HL-60 (cell line): Measurements from ENCODE around the gene TLCD1.

Experiments
- DNase-seq, 2 experiments: peaks; one replicate each; pipeline ENCODE4 v3.0.0-alpha.2; 2010 to 2020; ENCODE audit warnings: low read depth in 1 of 2, low spot score in 1 of 2
- H3K27ac ChIP-seq: fragments of 250-450 bp; sonication (Bioruptor Pico); replicated peaks from 2 replicates; pipeline ENCODE4 v1.5.1; 2020; ENCODE audit warnings: mild to moderate bottlenecking, moderate library complexity
- H3K27me3 ChIP-seq: fragments of 250-450 bp; sonication (Bioruptor Pico); 2 replicates; pipeline ENCODE4 v1.5.1; 2021; ENCODE audit warnings: mild to moderate bottlenecking, moderate library complexity; ENCODE audit not compliant: insufficient read depth, poor library complexity, severe bottlenecking
- H3K4me3 ChIP-seq: replicated peaks from 2 replicates; pipeline ENCODE4 v1.5.1; 2011; ENCODE audit warnings: mild to moderate bottlenecking, control low read depth, low read length; ENCODE audit not compliant: insufficient read depth
- CTCF ChIP-seq: IDR thresholded peaks from one replicate; pipeline ENCODE4 v1.5.1; 2011; ENCODE audit warnings: low read length, control low read depth, inconsistent platforms; ENCODE audit not compliant: insufficient read depth
- GABPA ChIP-seq: IDR thresholded peaks from 2 replicates; pipeline ENCODE4 v1.6.1; 2012; ENCODE audit warnings: low read depth
- POLR2AphosphoS5 ChIP-seq: IDR thresholded peaks from 2 replicates; pipeline ENCODE4 v1.6.1; 2012; ENCODE audit warnings: low read depth
- REST ChIP-seq: IDR thresholded peaks from 2 replicates; pipeline ENCODE4 v1.6.1; 2012; ENCODE audit warnings: low read depth; ENCODE audit not compliant: insufficient replicate concordance
- SPI1 ChIP-seq: IDR thresholded peaks from 2 replicates; pipeline ENCODE4 v1.6.1; 2012; ENCODE audit warnings: low read depth, mild to moderate bottlenecking, borderline replicate concordance

TLCD1 gene

GRCh38 chr17:28765038-28765437 is 39.0 kb upstream of the TLCD1 start:
- H3K27ac ChIP-seq, result no peak overlapping the region

GRCh38 chr17:28763804-28764266 is 37.8 kb upstream of the TLCD1 start:
- DNase-seq, result peak in 1 of 2 experiments; percentile 79
- Histone ChIP-seq H3K4me3 (no peak overlapping the region), H3K27ac (no peak overlapping the region), H3K27me3 (no peaks in the 10 kb centered on the region)
- TF ChIP-seq SPI1 (no peak), CTCF (peak; percentile 92)

More at GRCh38 chr17:28765038-28765437, 39.0 kb upstream of the TLCD1 start:
- no peak for DNase-seq
- TF ChIP-seq CTCF (no peak), SPI1 (no peak), POLR2AphosphoS5 (no peak), REST (no peak), GABPA (no peak)
- Histone ChIP-seq H3K4me3 (no peak overlapping the region), H3K27me3 (no peaks in the 10 kb centered on the region)

- DNase-seq, result no peak
- H3K27ac ChIP-seq, result no peak overlapping the region
Measured at GRCh38 chr17:28763137-28763799, 37.2 kb upstream of the TLCD1 start.

More at GRCh38 chr17:28763137-28763799, 37.2 kb upstream of the TLCD1 start:
- Histone ChIP-seq H3K4me3 (no peak overlapping the region), H3K27me3 (no peaks in the 10 kb centered on the region)
- TF ChIP-seq SPI1 (no peak), REST (no peak), CTCF (no peak), POLR2AphosphoS5 (no peak), GABPA (no peak)
